ENCODE measurements around the gene MIA3. TPM values are rescaled to one million over a fixed set of nuclear protein-coding genes. Genes with fewer than 3 reads are reported as not detected.
A peak's percentile ranks its signal among the peaks of the same experiment; 100 is the strongest.
"Not testable (repeated sequence)": the region's sequence is repeated elsewhere in the genome, so short reads cannot be mapped to it uniquely, and the experiment has no call there.

The MIA3 gene
- total RNA-seq, 1 donor, result 60.8 TPM

DNA sequence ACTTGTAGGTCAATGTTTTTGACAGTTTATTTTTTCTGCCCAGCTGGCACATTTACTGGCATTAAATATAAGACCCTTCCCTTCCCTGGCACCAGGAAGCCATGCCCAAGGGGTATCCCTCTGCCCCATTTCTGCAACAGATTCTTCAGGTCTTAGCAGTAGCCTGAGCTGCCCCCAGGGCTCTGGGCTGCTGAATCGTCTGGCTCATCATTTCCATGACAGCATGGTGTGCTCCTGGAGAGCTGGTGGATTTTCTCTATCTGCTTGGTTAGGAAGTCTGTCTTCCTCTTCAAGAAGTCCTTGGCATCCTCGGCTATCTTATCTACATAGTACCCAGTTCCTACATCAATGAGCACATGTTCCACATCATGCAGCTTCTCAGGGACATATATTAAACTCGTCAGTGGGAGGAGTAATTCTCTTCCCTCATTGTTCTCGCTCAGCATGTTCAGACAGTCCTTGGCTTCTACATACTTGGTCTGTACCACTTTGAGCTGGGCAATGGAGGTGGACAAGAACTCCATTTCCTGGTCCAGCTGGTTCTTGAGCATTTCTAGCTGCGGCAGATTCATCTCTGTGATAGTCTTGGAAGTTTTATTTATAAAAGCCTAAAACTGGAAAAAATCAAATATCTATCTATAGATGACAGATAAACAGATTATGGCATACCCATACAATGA, 23.5 kb downstream of the MIA3 start:
- Histone ChIP-seq H3K9me3 (ENCODE audit: low read depth, low read length) (no peaks in the 10 kb centered on the region), H3K4me3 (ENCODE audit: low read length) (no peak overlapping the region), H3K27me3 (ENCODE audit: insufficient read depth, low read length) (no peaks in the 10 kb centered on the region), H3K4me1 (ENCODE audit: insufficient read depth, low read length) (peaks cover 18% of the 10 kb centered on the region)

DNA sequence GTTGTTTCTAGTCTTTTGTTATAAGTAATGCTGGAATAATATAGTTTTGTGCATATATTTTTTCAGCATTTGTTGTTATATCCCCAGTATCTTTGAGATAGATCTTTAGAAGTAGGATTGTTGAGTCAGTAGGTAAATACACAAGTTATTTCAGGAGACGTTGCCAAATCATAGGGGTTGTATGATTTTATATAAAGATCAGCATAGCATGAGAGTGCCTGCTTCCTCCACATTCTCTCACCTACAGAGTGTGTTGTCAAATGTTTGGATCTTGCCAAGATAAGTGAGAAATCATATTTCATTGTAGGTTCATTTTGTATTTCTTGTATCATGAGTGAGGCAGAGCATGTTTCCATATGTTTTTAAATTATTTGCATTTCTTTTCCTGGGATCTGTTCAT, 24.6 kb downstream of the MIA3 start:
- Histone ChIP-seq H3K4me1 (ENCODE audit: insufficient read depth, low read length) (peaks cover 18% of the 10 kb centered on the region), H3K9me3 (ENCODE audit: low read depth, low read length) (no peaks in the 10 kb centered on the region), H3K4me3 (ENCODE audit: low read length) (no peak overlapping the region), H3K27me3 (ENCODE audit: insufficient read depth, low read length) (no peaks in the 10 kb centered on the region)

DNA sequence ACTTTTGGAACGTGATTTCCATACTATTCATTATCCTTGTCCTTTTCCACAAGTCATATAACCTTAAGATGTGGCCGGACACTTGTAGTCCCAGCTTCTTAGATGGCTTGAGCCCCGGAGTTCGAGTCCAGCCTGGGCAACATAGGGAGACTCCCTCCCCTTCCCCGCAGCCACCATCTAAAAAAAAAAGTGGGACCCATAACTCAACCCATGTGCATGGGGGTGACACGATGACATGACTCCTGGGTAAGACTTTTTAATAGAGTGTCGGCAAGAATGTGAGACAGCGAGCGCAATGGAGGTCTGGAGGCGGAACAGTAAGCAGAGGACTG, 25.7 kb downstream of the MIA3 start:
- Histone ChIP-seq H3K4me3 (ENCODE audit: low read length) (peak overlapping the region; percentile 82), H3K9me3 (ENCODE audit: low read depth, low read length) (no peaks in the 10 kb centered on the region), H3K27me3 (ENCODE audit: insufficient read depth, low read length) (no peaks in the 10 kb centered on the region), H3K4me1 (ENCODE audit: insufficient read depth, low read length) (peaks cover 18% of the 10 kb centered on the region)

DNA sequence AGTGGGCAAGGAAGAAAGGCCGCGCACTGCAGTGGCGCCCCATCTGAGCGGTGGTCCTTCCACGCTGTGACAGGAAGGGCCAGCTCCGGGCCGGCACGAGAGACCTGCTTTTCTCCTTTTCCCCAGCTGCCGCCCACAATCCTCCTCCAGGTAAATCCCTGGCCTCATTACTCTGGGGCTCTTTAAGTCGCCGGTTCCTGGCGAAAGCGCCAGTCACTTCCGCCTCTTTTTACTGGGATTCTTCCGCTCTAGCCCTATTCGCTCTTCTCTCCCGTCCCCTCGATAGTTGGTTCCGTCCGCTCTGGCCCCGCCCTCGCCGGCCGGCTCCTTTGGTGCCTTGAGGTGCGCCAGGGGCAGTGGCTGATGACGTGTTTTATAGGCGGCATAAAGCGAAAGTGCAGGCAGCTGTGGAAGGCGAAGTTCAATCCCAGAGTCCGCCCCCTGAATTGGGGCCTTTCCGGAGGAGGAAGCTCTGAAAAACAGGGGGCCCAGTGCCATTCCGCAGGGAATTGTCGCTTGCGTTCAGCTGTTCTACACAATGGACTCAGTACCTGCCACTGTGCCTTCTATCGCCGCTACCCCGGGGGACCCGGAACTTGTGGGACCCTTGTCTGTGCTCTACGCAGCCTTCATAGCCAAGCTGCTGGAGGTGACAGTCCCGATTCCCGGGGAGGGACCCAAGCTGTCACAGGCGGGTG, 26.2 kb downstream of the MIA3 start:
- no peaks in the 10 kb centered on the region for H3K27me3 ChIP-seq (ENCODE audit: insufficient read depth, low read length)
- peak overlapping the region; percentile 82 for H3K4me3 ChIP-seq (ENCODE audit: low read length)
- H3K4me1 ChIP-seq (ENCODE audit: insufficient read depth, low read length), result peaks cover 18% of the 10 kb centered on the region
- no peaks in the 10 kb centered on the region for H3K9me3 ChIP-seq (ENCODE audit: low read depth, low read length)

DNA sequence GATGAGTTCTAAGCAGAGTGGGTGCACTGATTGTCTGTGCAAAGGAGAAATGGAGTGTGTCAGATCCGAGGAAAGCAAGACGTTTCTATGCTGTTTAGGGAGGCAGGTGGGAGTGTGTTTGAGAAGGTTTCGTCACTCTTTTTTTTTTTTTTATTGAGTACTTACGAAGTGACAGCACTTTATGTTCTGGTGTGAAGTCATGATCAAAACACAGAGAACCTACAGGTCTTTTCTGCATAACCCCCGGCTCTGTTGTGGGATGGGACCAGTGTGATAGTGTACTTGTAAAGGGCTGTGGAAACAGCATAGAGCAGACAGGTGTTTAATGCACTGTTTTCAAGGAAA, 26.7 kb downstream of the MIA3 start:
- Histone ChIP-seq H3K4me3 (ENCODE audit: low read length) (peak overlapping the region; percentile 82), H3K27me3 (ENCODE audit: insufficient read depth, low read length) (no peaks in the 10 kb centered on the region), H3K9me3 (ENCODE audit: low read depth, low read length) (no peaks in the 10 kb centered on the region), H3K4me1 (ENCODE audit: insufficient read depth, low read length) (peaks cover 18% of the 10 kb centered on the region)

DNA sequence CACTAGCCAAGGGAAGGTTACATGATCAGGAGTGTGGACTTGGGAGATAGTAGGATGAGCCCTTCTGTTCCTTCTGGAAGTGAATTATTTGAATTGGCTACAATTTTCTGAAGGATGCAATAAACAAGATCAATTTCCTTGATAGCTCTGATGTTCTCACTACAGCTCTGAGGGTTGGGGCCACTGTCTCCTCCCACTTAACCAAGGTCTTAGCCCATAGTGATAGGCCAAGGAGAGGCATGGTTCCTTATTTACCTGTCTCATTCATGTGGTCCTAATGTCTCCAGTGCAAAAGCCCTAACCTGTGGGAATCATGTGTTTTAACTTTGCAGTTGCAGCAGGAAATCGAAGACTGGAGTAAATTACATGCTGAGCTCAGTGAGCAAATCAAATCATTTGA, 34.8 kb downstream of the MIA3 start:
- Histone ChIP-seq H3K9me3 (ENCODE audit: low read depth, low read length) (no peaks in the 10 kb centered on the region), H3K4me3 (ENCODE audit: low read length) (no peak overlapping the region), H3K27me3 (ENCODE audit: insufficient read depth, low read length) (no peaks in the 10 kb centered on the region), H3K4me1 (ENCODE audit: insufficient read depth, low read length) (peaks cover 27% of the 10 kb centered on the region)

DNA sequence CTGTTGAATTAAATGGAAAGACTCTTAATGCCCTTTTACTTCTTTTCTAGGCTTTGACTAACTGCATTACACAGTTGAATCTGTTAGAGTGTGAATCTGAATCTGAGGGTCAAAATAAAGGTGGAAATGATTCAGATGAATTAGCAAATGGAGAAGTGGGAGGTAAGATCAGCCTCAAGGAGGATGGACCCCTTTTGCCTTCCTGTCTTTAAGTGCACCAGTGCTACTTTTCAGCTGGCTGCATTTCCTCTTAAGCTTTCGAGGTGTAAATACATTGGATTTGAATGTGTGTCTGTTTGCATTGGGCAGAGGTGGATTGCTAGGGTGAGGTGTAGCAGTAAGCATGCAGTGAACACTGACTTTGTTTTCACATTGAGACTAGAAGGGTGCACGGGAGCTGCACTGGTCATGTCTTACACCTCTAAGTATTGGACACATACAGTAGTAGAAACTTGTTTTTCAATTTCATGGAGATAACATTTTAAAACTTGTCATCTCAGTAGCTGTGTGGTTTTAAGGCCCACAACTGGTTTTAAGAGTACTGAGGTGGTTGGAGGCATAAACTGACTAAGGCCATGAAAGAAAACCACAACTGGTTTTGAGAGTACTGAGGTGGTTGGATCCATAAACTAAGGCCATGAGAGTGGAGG, 35.4 kb downstream of the MIA3 start:
- Histone ChIP-seq H3K27me3 (ENCODE audit: insufficient read depth, low read length) (no peaks in the 10 kb centered on the region), H3K4me3 (ENCODE audit: low read length) (no peak overlapping the region), H3K9me3 (ENCODE audit: low read depth, low read length) (no peaks in the 10 kb centered on the region), H3K4me1 (ENCODE audit: insufficient read depth, low read length) (peaks cover 27% of the 10 kb centered on the region)

DNA sequence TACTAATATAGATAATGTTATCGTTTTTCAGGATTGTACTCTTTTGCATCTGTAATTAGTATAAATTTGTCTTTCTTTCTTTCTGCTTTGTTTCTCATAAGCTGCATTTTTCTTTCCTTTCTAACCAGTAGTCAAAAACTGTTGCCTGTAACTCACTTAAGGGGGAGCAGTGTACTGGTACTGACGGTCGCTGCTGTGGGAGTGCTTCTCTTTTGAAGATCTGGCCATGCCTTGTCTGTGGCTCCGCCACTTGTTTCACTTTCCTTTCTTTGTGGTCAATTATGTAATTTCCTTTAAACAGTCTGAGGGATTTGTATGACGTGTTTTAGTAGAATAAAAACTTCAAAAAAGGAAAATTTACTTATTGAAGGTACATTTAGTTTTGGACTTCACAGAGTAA, 37.0 kb downstream of the MIA3 start:
- Histone ChIP-seq H3K4me1 (ENCODE audit: insufficient read depth, low read length) (peaks cover 27% of the 10 kb centered on the region), H3K4me3 (ENCODE audit: low read length) (no peak overlapping the region), H3K27me3 (ENCODE audit: insufficient read depth, low read length) (no peaks in the 10 kb centered on the region), H3K9me3 (ENCODE audit: low read depth, low read length) (no peaks in the 10 kb centered on the region)

DNA sequence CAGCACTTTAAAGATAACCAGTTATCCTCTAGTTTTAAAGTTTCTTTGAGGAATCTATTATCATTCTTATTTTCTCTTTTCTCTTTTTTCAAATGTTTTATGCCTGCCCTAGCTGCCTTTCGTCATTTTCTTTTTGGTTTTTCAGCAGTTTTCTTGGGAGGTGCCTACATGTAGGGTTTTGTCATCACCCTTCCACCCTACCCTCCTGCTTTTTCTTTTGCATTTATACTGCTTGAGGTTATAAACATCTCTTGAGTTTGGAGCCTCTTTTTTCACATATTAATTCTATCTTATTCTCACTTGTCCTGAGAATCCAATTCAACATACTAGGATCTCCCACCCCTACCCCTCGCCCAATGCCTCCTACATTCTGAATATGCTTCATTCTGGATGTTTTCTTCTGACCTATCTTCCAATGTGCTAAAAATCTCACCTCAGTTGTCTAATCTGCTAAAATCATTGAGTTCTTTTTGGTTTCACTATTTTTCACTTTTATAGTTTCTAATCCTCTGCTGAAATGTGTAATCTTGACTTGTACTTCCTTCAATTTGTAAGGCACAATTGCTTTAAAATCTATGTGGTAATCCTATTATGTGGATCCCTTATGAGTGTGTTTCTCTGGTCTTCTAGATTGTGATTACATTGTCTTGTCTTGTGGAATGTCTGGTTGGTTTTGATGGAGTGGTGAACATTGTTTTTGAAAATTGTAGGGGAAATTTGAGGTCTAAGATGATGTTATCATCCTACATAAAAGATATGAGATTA, 38.7 kb downstream of the MIA3 start:
- Histone ChIP-seq H3K4me3 (ENCODE audit: low read length) (no peak overlapping the region), H3K9me3 (ENCODE audit: low read depth, low read length) (no peaks in the 10 kb centered on the region)

DNA sequence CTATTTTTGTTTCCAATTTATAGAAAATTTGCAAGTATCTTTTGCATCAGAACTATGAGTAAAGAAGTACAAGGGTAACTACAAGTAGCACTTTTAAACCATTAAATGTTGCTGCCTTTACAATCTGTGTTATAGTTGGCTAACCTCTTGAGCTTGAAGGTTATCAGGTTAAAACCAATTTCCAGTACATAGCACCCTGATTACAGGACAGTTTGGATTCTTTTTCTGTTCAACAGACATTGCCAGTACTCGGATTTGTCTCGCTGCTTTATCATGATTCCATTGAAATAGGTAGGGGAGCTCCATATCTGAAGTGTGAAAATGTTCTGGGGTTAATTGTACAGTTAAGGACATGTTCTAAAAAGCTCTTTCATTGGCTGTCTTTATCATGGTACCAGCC, 40.0 kb downstream of the MIA3 start:
- Histone ChIP-seq H3K4me1 (ENCODE audit: insufficient read depth, low read length) (peaks cover 23% of the 10 kb centered on the region), H3K27me3 (ENCODE audit: insufficient read depth, low read length) (no peaks in the 10 kb centered on the region), H3K4me3 (ENCODE audit: low read length) (no peak overlapping the region), H3K9me3 (ENCODE audit: low read depth, low read length) (no peaks in the 10 kb centered on the region)

More for the DNA sequence above, 38.7 kb downstream of the MIA3 start:
- no peaks in the 10 kb centered on the region for H3K27me3 ChIP-seq (ENCODE audit: insufficient read depth, low read length)
- H3K4me1 ChIP-seq (ENCODE audit: insufficient read depth, low read length), result peaks cover 27% of the 10 kb centered on the region

DNA sequence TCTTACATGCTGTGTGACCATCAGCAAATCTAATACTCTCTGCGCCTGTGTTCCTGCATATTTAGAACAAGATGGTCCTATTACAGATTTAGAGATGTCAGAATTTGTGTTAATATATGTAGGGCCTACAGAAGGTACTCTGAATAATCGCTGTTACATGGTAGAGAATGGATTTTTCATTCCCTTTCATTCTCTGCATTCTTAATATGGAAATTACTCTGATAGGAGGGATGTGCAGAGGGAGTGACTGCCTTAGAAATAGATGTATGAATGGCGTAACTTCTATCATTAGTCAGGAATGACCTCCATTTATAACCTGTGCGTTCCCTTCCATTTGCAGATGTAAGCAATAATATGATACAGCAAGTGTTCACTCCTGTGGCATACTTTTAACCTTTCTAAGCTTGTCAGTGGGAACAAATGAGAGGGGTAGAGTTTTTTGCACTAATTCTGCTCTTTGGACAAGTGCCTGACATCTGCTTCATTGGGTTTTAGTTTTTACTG, 45.6 kb downstream of the MIA3 start:
- Histone ChIP-seq H3K9me3 (ENCODE audit: low read depth, low read length) (no peaks in the 10 kb centered on the region), H3K4me3 (ENCODE audit: low read length) (no peak overlapping the region), H3K4me1 (ENCODE audit: insufficient read depth, low read length) (no peaks in the 10 kb centered on the region), H3K27me3 (ENCODE audit: insufficient read depth, low read length) (no peaks in the 10 kb centered on the region)

DNA sequence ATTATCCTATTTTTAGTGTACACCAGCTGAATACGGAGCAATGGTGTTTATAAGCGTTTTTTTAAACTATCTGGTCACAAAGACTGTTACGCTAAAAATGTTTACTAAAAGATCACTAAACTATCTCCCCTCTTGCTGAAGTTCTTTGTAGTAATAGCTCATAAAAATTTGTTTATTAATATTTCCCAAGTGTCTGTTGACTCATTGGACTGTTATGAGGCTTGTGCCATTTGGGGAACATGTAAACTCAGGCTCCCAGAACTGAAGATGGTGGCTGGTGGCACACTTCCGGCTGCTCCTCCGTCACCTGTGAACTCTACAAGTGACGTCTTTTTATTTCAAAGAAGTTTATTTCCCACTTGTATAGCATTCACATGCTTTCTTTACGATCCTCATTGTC, 48.1 kb downstream of the MIA3 start:
- H3K27me3 ChIP-seq (ENCODE audit: insufficient read depth, low read length), result no peaks in the 10 kb centered on the region

DNA sequence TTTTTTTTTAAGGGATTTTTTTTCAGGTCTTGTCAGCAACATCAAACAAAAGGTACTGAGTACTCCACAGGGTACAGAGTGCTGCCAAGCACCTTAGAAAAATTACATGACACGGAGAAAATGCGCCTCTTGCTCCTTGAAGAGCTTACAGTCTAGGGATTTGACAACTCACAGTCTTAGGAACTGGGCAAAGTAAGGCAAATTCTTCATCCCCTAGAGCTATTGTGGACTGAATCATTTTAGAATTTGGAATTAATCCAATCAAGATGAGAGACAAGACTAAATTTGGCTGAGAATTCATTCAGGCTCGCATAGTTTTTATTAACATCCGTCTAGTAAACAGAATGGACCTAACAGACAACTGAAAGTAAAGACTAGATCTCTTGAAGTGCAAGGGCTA, 50.3 kb downstream of the MIA3 start:
- H3K4me3 ChIP-seq (ENCODE audit: low read length); H3K9me3 ChIP-seq (ENCODE audit: low read depth, low read length); H3K27me3 ChIP-seq (ENCODE audit: insufficient read depth, low read length); H3K4me1 ChIP-seq (ENCODE audit: insufficient read depth, low read length): not testable (repeated sequence)

More for the DNA sequence above, 48.1 kb downstream of the MIA3 start:
- Histone ChIP-seq H3K4me3 (ENCODE audit: low read length) (no peak overlapping the region), H3K4me1 (ENCODE audit: insufficient read depth, low read length) (no peaks in the 10 kb centered on the region), H3K9me3 (ENCODE audit: low read depth, low read length) (no peaks in the 10 kb centered on the region)

DNA sequence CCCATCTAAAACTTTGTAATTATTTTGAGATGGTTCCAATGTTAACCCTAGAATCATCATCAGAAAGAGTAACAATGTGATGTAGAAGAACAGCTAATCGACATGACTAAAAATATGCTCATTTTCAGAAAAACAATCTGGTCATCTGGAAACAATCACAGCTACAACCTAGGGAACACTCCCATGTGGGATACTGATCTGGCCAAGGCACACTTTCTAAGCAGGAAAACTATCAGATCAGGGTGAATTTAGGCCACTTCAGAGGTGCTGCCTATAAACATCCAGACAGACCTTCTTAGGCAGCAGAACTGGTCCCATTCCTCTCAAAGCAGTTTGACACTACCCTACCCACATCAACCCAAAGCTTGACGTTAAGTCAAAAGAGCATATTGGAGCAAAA, 51.2 kb downstream of the MIA3 start:
- H3K4me3 ChIP-seq (ENCODE audit: low read length); H3K4me1 ChIP-seq (ENCODE audit: insufficient read depth, low read length); H3K9me3 ChIP-seq (ENCODE audit: low read depth, low read length); H3K27me3 ChIP-seq (ENCODE audit: insufficient read depth, low read length): not testable (repeated sequence)

DNA sequence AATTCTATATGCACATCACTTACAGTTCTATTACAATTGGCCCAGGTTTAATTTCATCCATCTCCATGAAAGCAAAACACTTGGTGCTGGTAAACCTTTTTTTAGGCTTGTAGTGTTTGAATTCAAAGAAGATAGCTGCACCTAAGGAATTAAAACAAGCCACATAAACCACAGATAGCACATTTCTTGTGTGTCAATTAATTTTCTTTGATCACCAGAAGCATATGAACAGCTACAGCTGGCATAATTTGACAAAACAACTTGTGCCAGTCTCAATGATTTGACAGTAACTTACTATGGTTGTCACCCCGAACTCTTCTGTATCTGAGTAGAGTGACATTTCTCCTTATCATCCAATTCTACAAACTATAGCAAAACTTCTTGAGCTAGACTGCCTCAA, 52.2 kb downstream of the MIA3 start:
- Histone ChIP-seq H3K4me3 (ENCODE audit: low read length) (no peak overlapping the region), H3K4me1 (ENCODE audit: insufficient read depth, low read length) (no peaks in the 10 kb centered on the region), H3K27me3 (ENCODE audit: insufficient read depth, low read length) (no peaks in the 10 kb centered on the region), H3K9me3 (ENCODE audit: low read depth, low read length) (no peaks in the 10 kb centered on the region)

All from mononuclear cell (primary cell).